Astrocyte (in vitro differentiated cells and primary cell): Measurements from ENCODE around the gene PHTF1. TPM values are rescaled to one million over a fixed set of nuclear protein-coding genes. Genes with fewer than 3 reads are reported as not detected.

ENCODE experiments used
- DNase-seq: peaks from one replicate; pipeline ENCODE4 v3.0.0-alpha.2; 2010; ENCODE audit warnings: low read depth
- FAIRE-seq: peaks from 2 replicates; lab custom pipeline; 2011; peaks lifted over from hg19 to GRCh38; lab: Jason Lieb, UNC
- H2AFZ ChIP-seq: 2 replicates; pipeline ENCODE4 v1.6.0; 2012; ENCODE audit warnings: low read depth, low read length, inconsistent platforms
- H3K27ac ChIP-seq: 2 replicates; pipeline ENCODE4 v1.5.1; 2011; ENCODE audit warnings: low read depth, low read length, inconsistent platforms
- H3K27me3 ChIP-seq: 2 replicates; pipeline ENCODE4 v1.6.0; 2011; ENCODE audit warnings: low read length, inconsistent platforms; ENCODE audit not compliant: insufficient read depth
- H3K36me3 ChIP-seq: 2 replicates; pipeline ENCODE4 v1.5.1; 2011; ENCODE audit warnings: low read length, inconsistent platforms; ENCODE audit not compliant: insufficient read depth
- H3K4me1 ChIP-seq: 2 replicates; pipeline ENCODE4 v1.5.1; 2011; ENCODE audit warnings: low read length, inconsistent platforms; ENCODE audit not compliant: insufficient read depth
- H3K4me2 ChIP-seq: 2 replicates; pipeline ENCODE4 v1.6.0; 2012; ENCODE audit warnings: low read length, inconsistent platforms
- H3K4me3 ChIP-seq: 2 replicates; pipeline ENCODE4 v1.5.1; 2011; ENCODE audit warnings: low read depth, mild to moderate bottlenecking, low read length, inconsistent platforms; ENCODE audit not compliant: insufficient read depth
- H3K79me2 ChIP-seq: 2 replicates; pipeline ENCODE4 v1.6.0; 2012; ENCODE audit warnings: mild to moderate bottlenecking, low read length, inconsistent platforms; ENCODE audit not compliant: insufficient read depth
- H3K9ac ChIP-seq: 2 replicates; pipeline ENCODE4 v1.6.0; 2012; ENCODE audit warnings: mild to moderate bottlenecking, low read length, inconsistent platforms
- H3K9me3 ChIP-seq: 2 replicates; pipeline ENCODE4 v1.5.1; 2012; ENCODE audit warnings: low read depth, mild to moderate bottlenecking, low read length, inconsistent platforms; ENCODE audit not compliant: insufficient read depth
- H4K20me1 ChIP-seq: 2 replicates; pipeline ENCODE4 v1.6.0; 2012; ENCODE audit warnings: low read length, inconsistent platforms; ENCODE audit not compliant: insufficient read depth
- H3K27ac Mint-ChIP-seq: one replicate; pipeline ENCODE4 v1.8.0; 2021; ENCODE audit warnings: mild to moderate bottlenecking, mixed read lengths; ENCODE audit not compliant: unreplicated experiment
- H3K27me3 Mint-ChIP-seq: one replicate; pipeline ENCODE4 v1.8.0; 2021; ENCODE audit warnings: low read depth, mixed read lengths; ENCODE audit not compliant: unreplicated experiment
- H3K36me3 Mint-ChIP-seq: one replicate; pipeline ENCODE4 v1.8.0; 2021; ENCODE audit warnings: low read depth, mixed read lengths; ENCODE audit not compliant: unreplicated experiment
- H3K4me1 Mint-ChIP-seq: one replicate; pipeline ENCODE4 v1.8.0; 2021; ENCODE audit warnings: low read depth, mixed read lengths; ENCODE audit not compliant: unreplicated experiment
- H3K4me3 Mint-ChIP-seq: one replicate; pipeline ENCODE4 v1.8.0; 2021; ENCODE audit warnings: mild to moderate bottlenecking, moderate library complexity, mixed read lengths; ENCODE audit not compliant: unreplicated experiment
- H3K9me3 Mint-ChIP-seq: one replicate; pipeline ENCODE4 v1.8.0; 2021; ENCODE audit warnings: mild to moderate bottlenecking, mixed read lengths; ENCODE audit not compliant: unreplicated experiment
- CTCF ChIP-seq: IDR thresholded peaks from 2 replicates; pipeline ENCODE4 v1.5.1; 2011; ENCODE audit warnings: low read depth, mild to moderate bottlenecking, inconsistent platforms, low read length, moderate library complexity; ENCODE audit not compliant: insufficient read depth
- EZH2 ChIP-seq: IDR thresholded peaks from 2 replicates; pipeline ENCODE4 v1.6.1; 2012; ENCODE audit warnings: mild to moderate bottlenecking, low read length, inconsistent platforms; ENCODE audit not compliant: insufficient read depth
- total RNA-seq: library from RNA; stranded (reverse); gene quantifications from 2 replicates; pipeline ENCODE4 v1.2.1, GENCODE V29; 2021

Gene PHTF1
- total RNA-seq, 1 donor from 2014 or later = 36.4 TPM

DNA sequence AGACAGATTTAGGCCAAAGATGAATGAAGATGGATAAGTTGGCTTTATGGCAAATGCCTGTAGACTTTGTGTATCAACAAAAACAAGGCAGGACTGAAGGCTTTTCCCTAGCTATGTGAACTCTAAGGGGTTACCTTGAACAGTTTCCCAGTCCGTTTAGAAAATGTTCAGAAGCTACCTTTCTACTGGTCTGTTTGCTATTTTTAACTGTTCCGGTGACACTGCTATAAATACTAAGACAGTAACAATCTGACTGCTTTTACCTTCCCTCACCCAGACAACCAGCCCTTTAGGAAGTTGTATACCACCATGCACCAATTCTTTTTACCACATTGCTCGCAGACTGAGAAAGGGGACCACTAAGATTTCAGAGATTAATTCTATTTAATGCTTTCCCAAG, 102.2 kb downstream of the PHTF1 start:
- Histone ChIP-seq H3K4me3 (no peak overlapping the region), H3K4me1 (peaks cover 3% of the 10 kb centered on the region), H3K27ac (no peak overlapping the region), H4K20me1 (no peaks in the 10 kb centered on the region), H3K4me2 (no peak overlapping the region), H3K36me3 (no peaks in the 10 kb centered on the region), H3K27me3 (no peaks in the 10 kb centered on the region), H3K9me3 (no peaks in the 10 kb centered on the region), H2AFZ (no peak overlapping the region), H3K9ac (no peak overlapping the region), H3K79me2 (no peaks in the 10 kb centered on the region)
- no peak for TF ChIP-seq CTCF
- no peak for TF ChIP-seq EZH2
- H3K4me3 Mint-ChIP-seq = no peak overlapping the region
- H3K9me3 Mint-ChIP-seq = no peaks in the 10 kb centered on the region
- H3K4me1 Mint-ChIP-seq = peaks cover 13% of the 10 kb centered on the region
- FAIRE-seq (no peak), DNase-seq (no peak)
- H3K36me3 Mint-ChIP-seq = peaks cover 6% of the 10 kb centered on the region
- H3K27me3 Mint-ChIP-seq = no peaks in the 10 kb centered on the region
- H3K27ac Mint-ChIP-seq = peak overlapping the region; percentile 10

DNA sequence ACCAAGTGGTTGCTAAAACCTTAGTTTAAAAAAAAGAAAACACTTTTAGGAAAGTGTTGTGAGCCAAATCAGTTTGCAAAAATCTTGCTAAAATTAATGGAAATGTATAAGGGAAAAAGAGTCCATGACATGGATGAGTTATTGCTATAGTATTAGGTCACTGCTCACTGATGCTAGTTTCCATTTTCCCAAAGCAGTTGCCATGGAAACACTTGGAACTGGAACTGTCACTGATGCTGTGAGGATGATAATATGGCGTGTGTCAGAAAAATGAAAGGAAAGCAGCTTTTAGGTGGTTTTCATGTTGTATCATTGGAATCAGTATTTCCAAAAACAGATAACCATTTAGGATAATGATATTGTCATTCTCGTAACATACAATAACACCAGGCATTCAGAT, 104.4 kb downstream of the PHTF1 start:
- Mint-ChIP-seq H3K4me3 (no peak overlapping the region), H3K27me3 (no peaks in the 10 kb centered on the region), H3K4me1 (peaks cover 8% of the 10 kb centered on the region), H3K9me3 (no peaks in the 10 kb centered on the region), H3K36me3 (peaks cover 4% of the 10 kb centered on the region), H3K27ac (no peak overlapping the region)
- Histone ChIP-seq H3K9ac (no peak overlapping the region), H3K27me3 (no peaks in the 10 kb centered on the region), H3K4me3 (no peak overlapping the region), H3K9me3 (no peaks in the 10 kb centered on the region), H4K20me1 (no peaks in the 10 kb centered on the region), H3K27ac (no peak overlapping the region), H3K79me2 (no peaks in the 10 kb centered on the region), H3K4me2 (no peak overlapping the region), H2AFZ (no peak overlapping the region), H3K4me1 (peaks cover 3% of the 10 kb centered on the region), H3K36me3 (no peaks in the 10 kb centered on the region)
- TF ChIP-seq EZH2 = no peak
- no peak for TF ChIP-seq CTCF
- FAIRE-seq (no peak), DNase-seq (no peak)

DNA sequence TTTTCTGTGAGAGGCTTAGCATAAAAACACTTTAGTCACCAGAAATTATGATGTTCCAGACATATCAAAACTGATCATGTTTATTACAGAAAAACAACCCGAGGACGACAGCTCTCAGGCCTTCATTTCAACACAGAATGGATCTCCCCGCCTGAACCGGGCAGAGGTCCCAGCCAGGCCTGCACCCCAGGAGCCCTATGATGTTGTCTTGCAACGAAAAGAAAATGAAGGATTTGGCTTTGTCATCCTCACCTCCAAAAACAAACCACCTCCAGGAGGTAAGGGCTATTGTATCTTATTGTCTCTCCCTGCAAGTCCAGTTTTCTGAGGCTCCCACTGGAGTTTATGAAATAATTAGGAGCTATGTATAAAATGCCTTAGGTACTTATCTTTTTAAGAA, 105.5 kb downstream of the PHTF1 start:
- H3K4me3 ChIP-seq = no peak overlapping the region
- H3K9me3 ChIP-seq = no peaks in the 10 kb centered on the region
- DNase-seq = no peak
- no peak overlapping the region for H3K27ac ChIP-seq
- Mint-ChIP-seq H3K36me3 (no peaks in the 10 kb centered on the region), H3K4me3 (no peak overlapping the region), H3K27me3 (no peaks in the 10 kb centered on the region), H3K4me1 (peaks cover 4% of the 10 kb centered on the region), H3K9me3 (no peaks in the 10 kb centered on the region), H3K27ac (no peak overlapping the region)
- no peaks in the 10 kb centered on the region for H3K4me1 ChIP-seq
- H4K20me1 ChIP-seq = no peaks in the 10 kb centered on the region
- H3K9ac ChIP-seq = no peak overlapping the region
- no peak overlapping the region for H3K4me2 ChIP-seq
- no peak for FAIRE-seq
- no peak for TF ChIP-seq EZH2
- no peak for TF ChIP-seq CTCF
- no peaks in the 10 kb centered on the region for H3K79me2 ChIP-seq
- no peaks in the 10 kb centered on the region for H3K36me3 ChIP-seq
- H3K27me3 ChIP-seq = no peaks in the 10 kb centered on the region
- no peak overlapping the region for H2AFZ ChIP-seq
